Neural cell (in vitro differentiated cells): ENCODE results near the gene SLC2A6. TPM values are rescaled to one million over a fixed set of nuclear protein-coding genes. Genes with fewer than 3 reads are reported as not detected.

Experiments
- H2AFZ ChIP-seq: fragments of 200-600, 300-800 bp; sonication (generic), shearing (Covaris generic); 2 replicates; pipeline ENCODE4 v1.6.0; 2014; ENCODE audit warnings: low read depth, mild to moderate bottlenecking, antibody characterized with exemption, low read length, moderate library complexity
- H3F3A ChIP-seq: fragments of 200-600 bp; shearing (Covaris generic); 2 replicates; pipeline ENCODE4 v1.6.1; 2016; ENCODE audit warnings: mild to moderate bottlenecking, moderate library complexity, mixed read lengths, antibody characterized with exemption, low read length; ENCODE audit not compliant: insufficient read depth, poor library complexity, severe bottlenecking
- H3K27ac ChIP-seq: fragments of 200-600, 300-800 bp; sonication (generic), shearing (Covaris generic); 2 replicates; pipeline ENCODE4 v1.5.1; 2014; ENCODE audit warnings: mild to moderate bottlenecking, low read length, moderate library complexity
- H3K27me3 ChIP-seq: fragments of 300-800, 200-600 bp; sonication (generic), shearing (Covaris generic); 2 replicates; pipeline ENCODE4 v1.6.0; 2014; ENCODE audit warnings: mild to moderate bottlenecking, low read depth, low read length, moderate library complexity; ENCODE audit not compliant: insufficient read depth
- H3K36me3 ChIP-seq: fragments of 300-800, 200-600 bp; sonication (generic), shearing (Covaris generic); 2 replicates; pipeline ENCODE4 v1.5.1; 2014; ENCODE audit warnings: mild to moderate bottlenecking, antibody characterized with exemption, low read length, moderate library complexity; ENCODE audit not compliant: insufficient read depth
- H3K4me2 ChIP-seq: fragments of 300-800, 200-600 bp; sonication (generic), shearing (Covaris generic); 2 replicates; pipeline ENCODE4 v1.6.0; 2014; ENCODE audit warnings: mild to moderate bottlenecking, low read length
- H3K4me3 ChIP-seq: fragments of 300-800, 200-600 bp; sonication (generic), shearing (Covaris generic); 2 replicates; pipeline ENCODE4 v1.5.1; 2014; ENCODE audit warnings: mild to moderate bottlenecking, low read length, moderate library complexity
- H3K79me2 ChIP-seq: fragments of 200-600 bp; shearing (Covaris generic); replicated peaks from 2 replicates; pipeline ENCODE4 v1.6.0; 2014; ENCODE audit warnings: mild to moderate bottlenecking, low read length, moderate library complexity; ENCODE audit not compliant: insufficient read depth
- H3K9ac ChIP-seq: fragments of 300-800, 200-600 bp; sonication (generic), shearing (Covaris generic); 2 replicates; pipeline ENCODE4 v1.6.1; 2016; ENCODE audit warnings: mild to moderate bottlenecking, low read length, mixed read lengths
- H3K9me2 ChIP-seq: fragments of 200-600 bp; shearing (Covaris generic); 2 replicates; pipeline ENCODE4 v1.6.1; 2016; ENCODE audit warnings: mild to moderate bottlenecking, low read length, mixed read lengths; ENCODE audit not compliant: insufficient read depth
- H3K9me3 ChIP-seq: fragments of 200-600, 300-800 bp; sonication (generic), shearing (Covaris generic); 2 replicates; pipeline ENCODE4 v1.6.1; 2016; ENCODE audit warnings: mild to moderate bottlenecking, mixed run types, low read length, moderate library complexity, mixed read lengths
- H4K20me1 ChIP-seq: fragments of 200-600 bp; shearing (Covaris generic); 2 replicates; pipeline ENCODE4 v1.6.1; 2016; ENCODE audit warnings: mild to moderate bottlenecking, mixed run types; ENCODE audit not compliant: insufficient read depth
- EP300 ChIP-seq: fragments of 450-650 bp; conservative IDR thresholded peaks from 2 replicates; pipeline ENCODE4 v1.6.1; 2014; ENCODE audit warnings: antibody characterized with exemption, mild to moderate bottlenecking, moderate library complexity; ENCODE audit not compliant: poor library complexity, severe bottlenecking
- EZH2 ChIP-seq: fragments of 200-600, 300-800 bp; shearing (Covaris generic), sonication (generic); IDR thresholded peaks from 2 replicates; pipeline ENCODE4 v1.6.1; 2014; ENCODE audit warnings: antibody characterized with exemption, low read length, borderline replicate concordance, mild to moderate bottlenecking; ENCODE audit not compliant: insufficient read depth, poor library complexity, severe bottlenecking
- MXI1 ChIP-seq: fragments of 450-650 bp; conservative IDR thresholded peaks from 2 replicates; pipeline ENCODE4 v1.6.1; 2014; ENCODE audit warnings: antibody characterized with exemption, mild to moderate bottlenecking; ENCODE audit not compliant: poor library complexity, severe bottlenecking
- POLR2AphosphoS5 ChIP-seq: IDR thresholded peaks from 2 replicates; pipeline ENCODE4 v1.6.1; 2012
- RAD21 ChIP-seq: fragments of 450-650 bp; conservative IDR thresholded peaks from 2 replicates; pipeline ENCODE4 v1.6.1; 2014; ENCODE audit warnings: antibody characterized with exemption, mild to moderate bottlenecking, moderate library complexity
- SMC3 ChIP-seq: fragments of 450-650 bp; conservative IDR thresholded peaks from 2 replicates; pipeline ENCODE4 v1.6.1; 2014; ENCODE audit warnings: antibody characterized with exemption, mild to moderate bottlenecking, moderate library complexity; ENCODE audit not compliant: poor library complexity
- TAF1 ChIP-seq: IDR thresholded peaks from 2 replicates; pipeline ENCODE4 v1.6.1; 2012; ENCODE audit warnings: low read depth
- polyA plus RNA-seq: library from polyadenylated mRNA; depleted of rRNA; stranded (reverse); fragments of >200 nt; gene quantifications from 2 replicates; pipeline ENCODE4 v1.2.3, GENCODE V29; 2014
- TF ChIP-seq, protein P1 (sequence below): fragments of 450-650 bp; IDR thresholded peaks from 2 replicates; pipeline ENCODE4 v1.5.1; 2014; ENCODE audit warnings: antibody characterized with exemption, mild to moderate bottlenecking, moderate library complexity; ENCODE audit not compliant: poor library complexity, severe bottlenecking
- TF ChIP-seq, protein P2 (sequence below): IDR thresholded peaks from 2 replicates; pipeline ENCODE4 v1.6.1; 2012; ENCODE audit warnings: borderline replicate concordance

Gene SLC2A6
- polyA plus RNA-seq, 1 donor from 2014 or later = 11.5 TPM

DNA sequence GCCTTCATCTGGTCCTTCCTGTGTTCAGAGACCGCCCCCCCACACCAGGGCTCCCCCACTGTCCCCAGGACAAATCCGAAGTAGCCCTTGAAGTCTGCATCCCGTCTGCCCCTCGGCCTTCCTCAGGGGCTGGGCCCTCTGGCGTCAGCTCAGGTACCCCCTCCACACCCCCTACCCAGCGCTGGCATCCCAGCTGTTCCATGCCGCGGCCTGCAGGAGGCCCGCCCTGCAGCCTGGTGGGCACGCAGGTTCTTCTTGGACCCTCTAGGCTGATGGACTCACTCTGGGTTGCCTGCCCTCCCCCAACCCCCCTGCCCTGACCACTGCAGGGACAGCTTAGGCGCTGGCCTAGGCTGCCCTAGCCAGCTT lies 6.6 kb downstream of the SLC2A6 start:
- no peaks in the 10 kb centered on the region for H3F3A ChIP-seq
- no peaks in the 10 kb centered on the region for H3K9me3 ChIP-seq
- H4K20me1 ChIP-seq = peaks cover 3% of the 10 kb centered on the region
- H3K36me3 ChIP-seq = no peaks in the 10 kb centered on the region
- H3K4me2 ChIP-seq = no peak overlapping the region
- no peak overlapping the region for H3K4me3 ChIP-seq
- no peak overlapping the region for H2AFZ ChIP-seq
- no peaks in the 10 kb centered on the region for H3K79me2 ChIP-seq
- no peak overlapping the region for H3K27ac ChIP-seq
- no peaks in the 10 kb centered on the region for H3K9me2 ChIP-seq
- TF ChIP-seq MXI1 = no peak
- TF ChIP-seq, protein P1, sequence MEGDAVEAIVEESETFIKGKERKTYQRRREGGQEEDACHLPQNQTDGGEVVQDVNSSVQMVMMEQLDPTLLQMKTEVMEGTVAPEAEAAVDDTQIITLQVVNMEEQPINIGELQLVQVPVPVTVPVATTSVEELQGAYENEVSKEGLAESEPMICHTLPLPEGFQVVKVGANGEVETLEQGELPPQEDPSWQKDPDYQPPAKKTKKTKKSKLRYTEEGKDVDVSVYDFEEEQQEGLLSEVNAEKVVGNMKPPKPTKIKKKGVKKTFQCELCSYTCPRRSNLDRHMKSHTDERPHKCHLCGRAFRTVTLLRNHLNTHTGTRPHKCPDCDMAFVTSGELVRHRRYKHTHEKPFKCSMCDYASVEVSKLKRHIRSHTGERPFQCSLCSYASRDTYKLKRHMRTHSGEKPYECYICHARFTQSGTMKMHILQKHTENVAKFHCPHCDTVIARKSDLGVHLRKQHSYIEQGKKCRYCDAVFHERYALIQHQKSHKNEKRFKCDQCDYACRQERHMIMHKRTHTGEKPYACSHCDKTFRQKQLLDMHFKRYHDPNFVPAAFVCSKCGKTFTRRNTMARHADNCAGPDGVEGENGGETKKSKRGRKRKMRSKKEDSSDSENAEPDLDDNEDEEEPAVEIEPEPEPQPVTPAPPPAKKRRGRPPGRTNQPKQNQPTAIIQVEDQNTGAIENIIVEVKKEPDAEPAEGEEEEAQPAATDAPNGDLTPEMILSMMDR = no peak
- no peak for TF ChIP-seq RAD21
- no peak for TF ChIP-seq EP300
- TF ChIP-seq TAF1 = no peak
- no peak for TF ChIP-seq POLR2AphosphoS5
- TF ChIP-seq EZH2 = no peak
- no peak for TF ChIP-seq SMC3
- TF ChIP-seq, protein P2, sequence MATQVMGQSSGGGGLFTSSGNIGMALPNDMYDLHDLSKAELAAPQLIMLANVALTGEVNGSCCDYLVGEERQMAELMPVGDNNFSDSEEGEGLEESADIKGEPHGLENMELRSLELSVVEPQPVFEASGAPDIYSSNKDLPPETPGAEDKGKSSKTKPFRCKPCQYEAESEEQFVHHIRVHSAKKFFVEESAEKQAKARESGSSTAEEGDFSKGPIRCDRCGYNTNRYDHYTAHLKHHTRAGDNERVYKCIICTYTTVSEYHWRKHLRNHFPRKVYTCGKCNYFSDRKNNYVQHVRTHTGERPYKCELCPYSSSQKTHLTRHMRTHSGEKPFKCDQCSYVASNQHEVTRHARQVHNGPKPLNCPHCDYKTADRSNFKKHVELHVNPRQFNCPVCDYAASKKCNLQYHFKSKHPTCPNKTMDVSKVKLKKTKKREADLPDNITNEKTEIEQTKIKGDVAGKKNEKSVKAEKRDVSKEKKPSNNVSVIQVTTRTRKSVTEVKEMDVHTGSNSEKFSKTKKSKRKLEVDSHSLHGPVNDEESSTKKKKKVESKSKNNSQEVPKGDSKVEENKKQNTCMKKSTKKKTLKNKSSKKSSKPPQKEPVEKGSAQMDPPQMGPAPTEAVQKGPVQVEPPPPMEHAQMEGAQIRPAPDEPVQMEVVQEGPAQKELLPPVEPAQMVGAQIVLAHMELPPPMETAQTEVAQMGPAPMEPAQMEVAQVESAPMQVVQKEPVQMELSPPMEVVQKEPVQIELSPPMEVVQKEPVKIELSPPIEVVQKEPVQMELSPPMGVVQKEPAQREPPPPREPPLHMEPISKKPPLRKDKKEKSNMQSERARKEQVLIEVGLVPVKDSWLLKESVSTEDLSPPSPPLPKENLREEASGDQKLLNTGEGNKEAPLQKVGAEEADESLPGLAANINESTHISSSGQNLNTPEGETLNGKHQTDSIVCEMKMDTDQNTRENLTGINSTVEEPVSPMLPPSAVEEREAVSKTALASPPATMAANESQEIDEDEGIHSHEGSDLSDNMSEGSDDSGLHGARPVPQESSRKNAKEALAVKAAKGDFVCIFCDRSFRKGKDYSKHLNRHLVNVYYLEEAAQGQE = no peak
- H3K27me3 ChIP-seq = no peaks in the 10 kb centered on the region
- H3K9ac ChIP-seq = no peak overlapping the region

DNA sequence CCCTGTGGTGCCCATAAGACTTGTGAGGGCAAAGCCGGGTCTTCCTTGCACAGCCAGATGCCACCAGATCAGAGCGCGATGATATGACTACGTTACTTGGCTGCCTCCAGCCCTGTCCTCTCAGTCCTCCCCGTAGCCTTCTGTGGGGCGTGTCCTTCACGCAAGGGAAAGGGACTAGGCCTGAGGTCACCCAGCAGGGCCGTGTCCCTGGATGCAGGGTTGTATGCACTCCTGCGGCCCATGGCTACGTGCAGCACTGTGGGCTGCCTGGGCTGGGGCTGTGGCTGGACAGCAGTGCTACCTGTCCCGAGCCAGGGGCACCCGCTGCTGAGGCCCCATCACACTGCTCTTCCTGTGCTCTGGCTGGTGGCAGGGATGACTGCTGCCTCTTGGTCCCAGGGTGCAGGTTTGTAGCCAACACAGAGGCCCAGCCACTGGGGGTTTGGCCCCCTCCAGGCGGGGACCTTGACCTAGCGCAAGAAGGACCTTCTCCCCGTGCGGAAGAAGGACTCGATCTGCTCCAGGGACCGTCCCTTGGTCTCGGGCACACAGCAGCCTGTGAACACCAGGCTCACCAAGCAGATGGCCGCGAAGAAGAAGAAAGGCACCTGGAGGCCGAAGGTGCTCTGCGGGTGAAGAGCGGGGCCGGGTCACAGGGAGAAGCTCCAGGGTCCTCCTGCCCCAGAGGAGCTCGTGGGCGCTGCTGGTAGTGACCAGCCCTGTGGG lies 7.2 kb downstream of the SLC2A6 start:
- no peaks in the 10 kb centered on the region for H3K36me3 ChIP-seq
- H3K79me2 ChIP-seq = no peaks in the 10 kb centered on the region
- H3K27me3 ChIP-seq = no peaks in the 10 kb centered on the region
- no peak overlapping the region for H3K4me2 ChIP-seq
- TF ChIP-seq TAF1 = no peak
- no peaks in the 10 kb centered on the region for H3K9me2 ChIP-seq
- no peak overlapping the region for H3K4me3 ChIP-seq
- H2AFZ ChIP-seq = no peak overlapping the region
- no peaks in the 10 kb centered on the region for H3F3A ChIP-seq
- no peak overlapping the region for H3K9ac ChIP-seq
- no peak overlapping the region for H3K27ac ChIP-seq
- H3K9me3 ChIP-seq = no peaks in the 10 kb centered on the region
- H4K20me1 ChIP-seq = peaks cover 3% of the 10 kb centered on the region
